ENCODE data around the gene GPATCH8. TPM values are rescaled to one million over a fixed set of nuclear protein-coding genes. Genes with fewer than 3 reads are reported as not detected.
A peak's percentile ranks its signal among the peaks of the same experiment; 100 is the strongest.
"Not testable (repeated sequence)": the region's sequence is repeated elsewhere in the genome, so short reads cannot be mapped to it uniquely, and the experiment has no call there.

The GPATCH8 gene
- total RNA-seq, 2 donors from 2014 or later = 28.5 to 36.4 TPM

GRCh38 chr17:44530896-44531418 is 27.8 kb upstream of the GPATCH8 start:
- DNase-seq (ENCODE audit: low spot score) = no peak
- intact Hi-C loops (cut with DNase I) = loop anchor here in 1 of 2 donors (5.0 kb wide), 1 partner anchor 106 kb away; no protein-coding TSS in a partner anchor

- intact Hi-C loops (cut with DNase I) = loop anchor here in 1 of 2 donors (5.0 kb wide), 1 partner anchor 107 kb away; no protein-coding TSS in a partner anchor
- no peak for DNase-seq (ENCODE audit: low spot score)
Measured at GRCh38 chr17:44529864-44530263, 26.7 kb upstream of the GPATCH8 start.

- no peak for DNase-seq (ENCODE audit: low spot score)
- intact Hi-C loops (cut with DNase I) = no loop called here
Measured at GRCh38 chr17:44527954-44528353, 24.7 kb upstream of the GPATCH8 start.

- no peak for DNase-seq (ENCODE audit: low spot score)
- intact Hi-C loops (cut with DNase I) = no loop called here
Measured at GRCh38 chr17:44527102-44527501, 23.9 kb upstream of the GPATCH8 start.

GRCh38 chr17:44523672-44523972 is 20.4 kb upstream of the GPATCH8 start:
- intact Hi-C loops (cut with DNase I) = no loop called here
- no peak for DNase-seq (ENCODE audit: low spot score)

- peak; percentile 86 for DNase-seq (ENCODE audit: low spot score)
- intact Hi-C loops (cut with DNase I) = no loop called here
Measured at GRCh38 chr17:44522883-44523671, 19.9 kb upstream of the GPATCH8 start.

- intact Hi-C loops (cut with DNase I) = no loop called here
- no peak for DNase-seq (ENCODE audit: low spot score)
Measured at GRCh38 chr17:44518032-44518431, 14.8 kb upstream of the GPATCH8 start.

GRCh38 chr17:44511241-44512134 is 8.3 kb upstream of the GPATCH8 start:
- DNase-seq (ENCODE audit: low spot score); intact Hi-C loops (cut with DNase I): not testable (repeated sequence)

- DNase-seq (ENCODE audit: low spot score) = not testable (repeated sequence)
- intact Hi-C loops (cut with DNase I) = loop anchor here in 1 of 2 donors (10.0 kb wide), 1 partner anchor 102 kb away; no protein-coding TSS in a partner anchor
Measured at GRCh38 chr17:44506939-44507604, 3.9 kb upstream of the GPATCH8 start.

GRCh38 chr17:44502598-44503146 is 534 bp downstream of the GPATCH8 start:
- peak; percentile 79 for DNase-seq (ENCODE audit: low spot score)
- intact Hi-C loops (cut with DNase I) = loop anchor here in 1 of 2 donors (10.0 kb wide), 1 partner anchor 98 kb away; no protein-coding TSS in a partner anchor

- intact Hi-C loops (cut with DNase I) = loop anchor here in 1 of 2 donors (10.0 kb wide), 1 partner anchor 97 kb away; no protein-coding TSS in a partner anchor
- no peak for DNase-seq (ENCODE audit: low spot score)
Measured at GRCh38 chr17:44501866-44502375, 1.3 kb downstream of the GPATCH8 start.

GRCh38 chr17:44499722-44500121 is 3.5 kb downstream of the GPATCH8 start:
- DNase-seq (ENCODE audit: low spot score) = no peak
- intact Hi-C loops (cut with DNase I) = loop anchor here in 1 of 2 donors (10.0 kb wide), 1 partner anchor 95 kb away; no protein-coding TSS in a partner anchor

GRCh38 chr17:44496815-44497214 is 6.4 kb downstream of the GPATCH8 start:
- DNase-seq (ENCODE audit: low spot score) = no peak
- intact Hi-C loops (cut with DNase I) = no loop called here

GRCh38 chr17:44493339-44493738 is 9.9 kb downstream of the GPATCH8 start:
- no peak for DNase-seq (ENCODE audit: low spot score)
- intact Hi-C loops (cut with DNase I) = no loop called here

- intact Hi-C loops (cut with DNase I) = no loop called here
- no peak for DNase-seq (ENCODE audit: low spot score)
Measured at GRCh38 chr17:44492706-44493272, 10.4 kb downstream of the GPATCH8 start.

GRCh38 chr17:44489581-44489980 is 13.6 kb downstream of the GPATCH8 start:
- no peak for DNase-seq (ENCODE audit: low spot score)
- intact Hi-C loops (cut with DNase I) = no loop called here

GRCh38 chr17:44487170-44487569 is 16.0 kb downstream of the GPATCH8 start:
- intact Hi-C loops (cut with DNase I) = no loop called here
- no peak for DNase-seq (ENCODE audit: low spot score)

GRCh38 chr17:44473367-44473766 is 29.8 kb downstream of the GPATCH8 start:
- no peak for DNase-seq (ENCODE audit: low spot score)
- intact Hi-C loops (cut with DNase I) = no loop called here
